ENCODE results near the gene IL1RAP.
"Not testable (repeated sequence)": the region's sequence is repeated elsewhere in the genome, so short reads cannot be mapped to it uniquely, and the experiment has no call there.

IL1RAP gene

GRCh38 chr3:190513409-190514370, at the start of gene IL1RAP:
TSS of gene IL1RAP (plus strand) at chr3:190514085. CDS start at chr3:190564290, 50,205 bp downstream.
- peak; percentile 95 for DNase-seq

GRCh38 chr3:190467922-190468321, 46.0 kb upstream of the IL1RAP start:
- no peak for DNase-seq

GRCh38 chr3:190473261-190473660, 40.6 kb upstream of the IL1RAP start:
- not testable (repeated sequence) for DNase-seq

- no peak for DNase-seq
Observed at GRCh38 chr3:190481779-190482178, 32.1 kb upstream of the IL1RAP start.

GRCh38 chr3:190485830-190486532, 27.9 kb upstream of the IL1RAP start:
- DNase-seq = no peak

- no peak for DNase-seq
Observed at GRCh38 chr3:190486533-190486864, 27.4 kb upstream of the IL1RAP start.

- no peak for DNase-seq
Observed at GRCh38 chr3:190486908-190487607, 26.8 kb upstream of the IL1RAP start.

- no peak for DNase-seq
Observed at GRCh38 chr3:190491533-190492054, 22.3 kb upstream of the IL1RAP start.

- DNase-seq = no peak
Observed at GRCh38 chr3:190492129-190492528, 21.8 kb upstream of the IL1RAP start.

- DNase-seq = no peak
Observed at GRCh38 chr3:190492966-190493365, 20.9 kb upstream of the IL1RAP start.

GRCh38 chr3:190494907-190495306, 19.0 kb upstream of the IL1RAP start:
- no peak for DNase-seq

- no peak for DNase-seq
Observed at GRCh38 chr3:190495354-190495753, 18.5 kb upstream of the IL1RAP start.

- DNase-seq = no peak
Observed at GRCh38 chr3:190495796-190496195, 18.1 kb upstream of the IL1RAP start.

- DNase-seq = no peak
Observed at GRCh38 chr3:190496859-190497258, 17.0 kb upstream of the IL1RAP start.

GRCh38 chr3:190497811-190498210, 16.1 kb upstream of the IL1RAP start:
- DNase-seq = no peak

GRCh38 chr3:190498293-190498692, 15.6 kb upstream of the IL1RAP start:
- no peak for DNase-seq

- DNase-seq = no peak
Observed at GRCh38 chr3:190499122-190499521, 14.8 kb upstream of the IL1RAP start.

GRCh38 chr3:190502946-190503345, 10.9 kb upstream of the IL1RAP start:
- no peak for DNase-seq

GRCh38 chr3:190504354-190505125, 9.3 kb upstream of the IL1RAP start:
- no peak for DNase-seq

GRCh38 chr3:190505381-190506003, 8.4 kb upstream of the IL1RAP start:
- no peak for DNase-seq

- no peak for DNase-seq
Observed at GRCh38 chr3:190506271-190506670, 7.6 kb upstream of the IL1RAP start.

- no peak for DNase-seq
Observed at GRCh38 chr3:190512666-190513065, 1.2 kb upstream of the IL1RAP start.
